Esophagus muscularis mucosa (tissue), 4 donors: Measurements from ENCODE around the gene CCDC87. TPM values are rescaled to one million over a fixed set of nuclear protein-coding genes. Genes with fewer than 3 reads are reported as not detected.

ENCODE experiments used
- DNase-seq: peaks from one replicate; pipeline ENCODE4 v3.0.0-alpha.2; 2017; ENCODE audit errors: extremely low spot score
- H3K27ac ChIP-seq, 4 donors: fragments of 200-600 bp; sonication (generic); replicated peaks in 1 of 4; 1 replicate in 3 of 4; 2 replicates in 1 of 4; pipeline ENCODE4 v1.5.1; 2016 to 2019; ENCODE audit warnings: mild to moderate bottlenecking in 1 of 4
- H3K27me3 ChIP-seq, 4 donors: fragments of 200-600 bp; sonication (generic); one replicate each; pipeline versions ENCODE4 v1.5.1 to v1.6.0; 2016 to 2019
- H3K36me3 ChIP-seq, 4 donors: fragments of 200-600 bp; sonication (generic); one replicate each; pipeline ENCODE4 v1.5.1; 2016 to 2019
- H3K4me1 ChIP-seq, 4 donors: fragments of 200-600 bp; sonication (generic); one replicate each; pipeline ENCODE4 v1.5.1; 2016 to 2019
- H3K4me3 ChIP-seq, 4 donors: fragments of 200-600 bp; sonication (generic); 1 replicate in 2 of 4; 2 replicates in 2 of 4; pipeline ENCODE4 v1.5.1; 2016 to 2019; ENCODE audit warnings: mild to moderate bottlenecking in 4 of 4, moderate library complexity in 1 of 4
- H3K9me3 ChIP-seq, 4 donors: fragments of 200-600 bp; sonication (generic); 1 replicate in 3 of 4; 2 replicates in 1 of 4; pipeline ENCODE4 v1.5.1; 2016 to 2019
- CTCF ChIP-seq, 3 experiments: fragments of 200-600 bp in 2 of 3; fragments of 450-650 bp in 1 of 3; sonication (generic) in 2 of 3; IDR thresholded peaks; one replicate each; pipeline ENCODE4 v1.5.1; 2017 to 2019; ENCODE audit warnings: antibody characterized with exemption in 3 of 3, mild to moderate bottlenecking in 2 of 3, moderate library complexity in 1 of 3
- EP300 ChIP-seq: sonication (generic); formaldehyde crosslinking; IDR thresholded peaks from one replicate; pipeline ENCODE4 v1.6.1; 2017; ENCODE audit warnings: antibody characterized with exemption
- POLR2A ChIP-seq: fragments of 450-650 bp; IDR thresholded peaks from one replicate; pipeline ENCODE4 v1.6.1; 2017; ENCODE audit warnings: antibody characterized with exemption, moderate library complexity, mild to moderate bottlenecking, low read depth
- POLR2AphosphoS5 ChIP-seq, 2 donors: sonication (generic); formaldehyde crosslinking; IDR thresholded peaks; one replicate each; pipeline ENCODE4 v1.6.1; 2017; ENCODE audit warnings: antibody characterized with exemption in 2 of 2
- WGBS: methylation state at CpG from one replicate; pipeline ENCODE4 v1.1.5; 2018; 5-methylcytosine and 5-hydroxymethylcytosine counted together
- intact Hi-C: fragments of 100-400 bp; cut with DNase I; formaldehyde crosslinking; loops from one replicate; pipeline ENCODE4 v1.15.1; 2023
- total RNA-seq, 4 donors: library from RNA; depleted of rRNA; stranded (reverse); fragments of >200 nt; gene quantifications; one replicate each; pipeline versions ENCODE4 v1.1.0 to v1.2.1, GENCODE V29; 2016

CCDC87 gene
- total RNA-seq, 4 donors from 2014 or later = 0.17 to 0.83 (median 0.46) TPM

- Histone ChIP-seq H3K27ac (no peak overlapping the region), H3K4me1 (peaks cover 22 to 38% (median 27%) of the 10 kb centered on the region in 4 donors), H3K4me3 (no peak overlapping the region), H3K27me3 (no peaks in the 10 kb centered on the region), H3K9me3 (no peaks in the 10 kb centered on the region), H3K36me3 (no peaks in the 10 kb centered on the region)
- 59% methylated on average over 16 of the region's 16 CpGs for WGBS
- TF ChIP-seq CTCF (IDR thresholded peaks at IDR 0.05) (no peak), EP300 (no peak), POLR2A (no peak)
- intact Hi-C loops = no loop called here
- DNase-seq = no peak
These were observed 43.9 kb downstream of the CCDC87 start for GRCh38 chr11:66548774-66549630.

DNA sequence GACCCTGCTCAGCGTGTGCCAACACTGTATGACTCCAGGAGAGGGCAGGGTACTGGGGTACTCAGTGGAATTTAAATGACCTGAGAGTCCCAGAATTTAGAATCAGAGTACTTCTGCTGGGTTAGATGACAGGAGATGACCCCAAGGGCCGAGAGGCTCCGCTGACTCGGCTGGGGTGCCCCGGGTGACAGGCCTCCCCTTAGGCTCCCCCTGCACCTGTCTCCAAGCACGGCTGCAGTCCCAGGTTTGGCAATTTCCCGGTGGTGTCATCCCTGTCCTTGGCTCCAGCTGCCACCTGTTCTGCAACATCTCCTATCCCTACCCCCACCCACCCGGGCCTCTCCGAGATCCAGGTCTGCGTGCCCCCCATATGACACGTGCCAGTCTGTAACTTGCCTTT lies 44.8 kb downstream of the CCDC87 start:
- WGBS = 69% methylated on average over 10 of the region's 11 CpGs
- H3K36me3 ChIP-seq = peaks cover 0 to 6% (median 3%) of the 10 kb centered on the region in 4 donors
- H3K27ac ChIP-seq = no peak overlapping the region
- H3K4me1 ChIP-seq = peaks cover 28 to 47% (median 35%) of the 10 kb centered on the region in 4 donors
- H3K4me3 ChIP-seq = no peak overlapping the region
- no peak for TF ChIP-seq CTCF (IDR thresholded peaks at IDR 0.05)
- TF ChIP-seq POLR2A = no peak
- no peak for TF ChIP-seq POLR2AphosphoS5 (IDR thresholded peaks at IDR 0.05)
- TF ChIP-seq EP300 = no peak
- H3K9me3 ChIP-seq = no peaks in the 10 kb centered on the region
- intact Hi-C loops = no loop called here
- no peak for DNase-seq
- H3K27me3 ChIP-seq = no peaks in the 10 kb centered on the region

DNA sequence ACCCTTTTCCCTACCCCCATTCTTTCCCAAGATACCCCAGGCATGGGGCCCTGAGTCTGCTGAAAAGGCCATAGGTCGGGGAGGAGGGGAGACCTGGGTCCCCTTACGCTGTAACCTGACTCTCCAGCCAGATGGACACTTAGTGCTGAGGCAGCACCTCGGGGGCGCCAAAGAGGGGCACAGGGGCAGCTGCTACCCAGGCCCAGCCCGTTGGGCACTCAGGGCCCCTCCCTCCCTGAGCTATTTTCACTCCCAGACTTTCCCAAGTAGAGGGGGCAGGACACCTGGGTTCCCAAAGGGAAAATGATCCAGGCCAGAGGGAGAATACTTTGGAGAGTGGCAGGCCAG lies 45.2 kb downstream of the CCDC87 start:
- DNase-seq = no peak
- WGBS = 54% methylated on average over 4 of the region's 5 CpGs
- H3K4me1 ChIP-seq = peaks cover 28 to 48% (median 37%) of the 10 kb centered on the region in 4 donors
- intact Hi-C loops = no loop called here
- peak overlapping the region in 3 of 4 donors; percentile 78 to 87 (median 84) for H3K27ac ChIP-seq
- H3K27me3 ChIP-seq = no peaks in the 10 kb centered on the region
- peaks cover 0 to 10% (median 6%) of the 10 kb centered on the region in 4 donors for H3K36me3 ChIP-seq
- no peak for TF ChIP-seq POLR2A
- TF ChIP-seq CTCF (IDR thresholded peaks at IDR 0.05) = no peak
- TF ChIP-seq EP300 = no peak
- TF ChIP-seq POLR2AphosphoS5 (IDR thresholded peaks at IDR 0.05) = no peak
- no peak overlapping the region for H3K4me3 ChIP-seq
- no peaks in the 10 kb centered on the region for H3K9me3 ChIP-seq

DNA sequence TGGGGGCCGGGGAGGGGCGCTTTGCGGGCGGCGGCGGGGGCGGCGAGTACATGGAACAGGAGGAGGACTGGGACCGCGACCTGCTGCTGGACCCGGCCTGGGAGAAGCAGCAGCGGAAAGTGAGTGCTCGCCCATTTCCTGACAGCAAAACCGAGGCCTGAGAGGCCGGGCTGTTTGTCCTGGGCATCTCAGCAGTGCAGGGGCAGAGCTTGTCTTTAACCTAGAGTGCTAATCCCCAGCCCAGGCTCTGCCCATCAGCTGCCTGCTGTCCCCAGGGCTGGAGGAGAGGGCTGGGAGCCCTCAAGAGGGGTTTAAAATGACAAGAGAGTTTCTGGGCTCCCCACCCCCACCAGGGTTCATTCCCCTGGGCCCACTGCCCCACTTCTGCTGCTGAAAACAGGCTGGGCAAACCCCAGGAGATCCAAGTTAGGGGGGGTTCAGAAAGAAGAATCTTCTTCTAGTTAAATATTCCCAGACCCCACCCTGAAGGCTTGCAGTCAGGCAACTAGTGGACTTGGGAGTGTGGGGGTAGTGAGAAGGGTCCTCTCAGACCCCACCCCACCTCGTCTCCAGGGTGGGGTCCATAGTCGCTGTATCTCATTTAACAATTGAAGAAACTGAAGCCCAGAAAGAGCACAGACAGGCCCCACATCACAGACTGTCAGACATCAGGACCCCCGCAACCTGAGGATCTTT lies 45.7 kb downstream of the CCDC87 start:
- intact Hi-C loops = no loop called here
- no peak for DNase-seq
- WGBS = 39% methylated on average over 13 of the region's 18 CpGs
- H3K9me3 ChIP-seq = no peaks in the 10 kb centered on the region
- no peak for TF ChIP-seq CTCF (IDR thresholded peaks at IDR 0.05)
- no peak for TF ChIP-seq EP300
- TF ChIP-seq POLR2A = no peak
- TF ChIP-seq POLR2AphosphoS5 (IDR thresholded peaks at IDR 0.05) = no peak
- peaks cover 28 to 48% (median 38%) of the 10 kb centered on the region in 4 donors for H3K4me1 ChIP-seq
- peaks cover 0 to 16% (median 11%) of the 10 kb centered on the region in 4 donors for H3K36me3 ChIP-seq
- no peaks in the 10 kb centered on the region for H3K27me3 ChIP-seq
- H3K4me3 ChIP-seq = peak overlapping the region; percentile 78 to 83 (median 82)
- H3K27ac ChIP-seq = peak overlapping the region; percentile 78 to 87 (median 85)
